Kidney (tissue), 14 donors: Measurements from ENCODE around the gene MBNL1. TPM values are rescaled to one million over a fixed set of nuclear protein-coding genes. Genes with fewer than 3 reads are reported as not detected.
A peak's percentile ranks its signal among the peaks of the same experiment; 100 is the strongest.

Experiments used
- DNase-seq, 5 donors: peaks; one replicate each; pipeline ENCODE4 v3.0.0-alpha.2; 2013 to 2020
- FAIRE-seq: peaks from 2 replicates; lab custom pipeline; 2012; peaks lifted over from hg19 to GRCh38; lab: Jason Lieb, UNC
- H3K27ac ChIP-seq, 2 donors: one replicate each; pipeline ENCODE4 v1.7.0; 2013; ENCODE audit warnings: low read depth in 2 of 2, low read length in 2 of 2, inconsistent platforms in 1 of 2
- H3K27me3 ChIP-seq: one replicate; pipeline ENCODE4 v1.7.1; 2013; ENCODE audit warnings: low read length, inconsistent platforms; ENCODE audit not compliant: control insufficient read depth, insufficient read depth
- H3K36me3 ChIP-seq, 3 donors: one replicate each; pipeline versions ENCODE4 v1.7.0 to v1.7.1; 2013; ENCODE audit warnings: low read length in 3 of 3, control low read depth in 1 of 3, inconsistent platforms in 1 of 3; ENCODE audit not compliant: insufficient read depth in 3 of 3, control insufficient read depth in 2 of 3
- H3K4me1 ChIP-seq, 3 donors: one replicate each; pipeline versions ENCODE4 v1.7.0 to v1.7.1; 2013; ENCODE audit warnings: low read length in 3 of 3, inconsistent platforms in 1 of 3, low read depth in 1 of 3; ENCODE audit not compliant: control insufficient read depth in 2 of 3, insufficient read depth in 2 of 3
- H3K4me3 ChIP-seq, 3 donors: one replicate each; pipeline versions ENCODE4 v1.7.0 to v1.8.1; 2013; ENCODE audit warnings: low read length in 3 of 3, control low read depth in 1 of 3, inconsistent platforms in 1 of 3
- H3K9ac ChIP-seq, 3 donors: one replicate each; pipeline versions ENCODE4 v1.7.0 to v1.7.1; 2013; ENCODE audit warnings: low read length in 3 of 3, control low read depth in 1 of 3, inconsistent platforms in 1 of 3
- H3K9me3 ChIP-seq, 3 donors: one replicate each; pipeline versions ENCODE4 v1.7.0 to v1.7.1; 2013; ENCODE audit warnings: low read length in 3 of 3, control low read depth in 1 of 3, inconsistent platforms in 1 of 3; ENCODE audit not compliant: control insufficient read depth in 2 of 3, insufficient read depth in 1 of 3
- intact Hi-C: fragments of 100-400 bp; cut with DNase I; formaldehyde crosslinking; loops from one replicate; pipeline ENCODE4 v1.11.1; 2022
- polyA plus RNA-seq: library from polyadenylated mRNA; stranded (reverse); fragments of 350-450 nt; fragmentation: Illumina TruSeq; extraction: RNeasy Lipid Tissue Mini Kit (QIAGEN cat#74804); gene quantifications from one replicate; pipeline ENCODE4 v1.2.3, GENCODE V29; 2014; ENCODE audit warnings: low read depth, low replicate concordance; ENCODE audit not compliant: insufficient read depth
- total RNA-seq: library from RNA; stranded (reverse); fragmentation: NEBNext Ultra II Directional; extraction: Animal tissue kit (Norgen Biotek cat#: 25700); gene quantifications from one replicate; pipeline ENCODE4 v1.2.1, GENCODE V29; 2021
- TF ChIP-seq, protein P1 (sequence below): IDR thresholded peaks from 3 replicates; pipeline ENCODE4 v1.5.1; 2012; ENCODE audit warnings: mild to moderate bottlenecking, moderate library complexity, borderline replicate concordance; ENCODE audit not compliant: insufficient read depth; ENCODE audit errors: extremely low read depth
- donor health status: control.
- donor health status: control.
- donor health status: control.
- donor health status: control.
- donor health status: control.
- donor health status: DM: yes; HTN: yes; CAD: no.
- donor health status: Normal renal cell carcinoma (clear cell type).

MBNL1 gene
- total and polyA plus RNA-seq, 2 donors from 2014 or later = 22.0 to 167 TPM

DNA sequence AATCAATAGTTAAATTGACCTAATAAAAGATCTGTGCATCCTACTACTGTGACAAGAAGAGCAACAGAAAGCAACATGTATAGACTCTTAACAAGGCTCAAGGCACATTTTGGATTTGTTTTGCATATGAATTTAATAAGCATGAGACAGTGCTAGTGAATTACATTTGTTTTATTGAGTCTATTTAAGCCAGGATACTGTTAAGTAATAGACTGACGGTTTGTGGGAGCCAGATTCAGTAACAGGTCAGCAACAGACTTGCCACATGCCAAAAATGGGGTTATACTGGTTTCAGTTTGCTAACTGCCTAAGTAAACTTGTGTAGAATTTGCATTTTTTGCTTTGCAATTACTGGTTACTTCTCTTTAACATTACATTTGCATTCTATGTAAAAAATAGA, 54.0 kb downstream of the MBNL1 start:
- no peaks in the 10 kb centered on the region for H3K27me3 ChIP-seq
- H3K4me3 ChIP-seq = no peak overlapping the region
- DNase-seq (no peak), FAIRE-seq (no peak)
- H3K9me3 ChIP-seq = peaks cover 0 to 2% (median 0%) of the 10 kb centered on the region in 3 donors
- intact Hi-C loops = no loop called here
- H3K9ac ChIP-seq = no peak overlapping the region
- TF ChIP-seq, protein P1, sequence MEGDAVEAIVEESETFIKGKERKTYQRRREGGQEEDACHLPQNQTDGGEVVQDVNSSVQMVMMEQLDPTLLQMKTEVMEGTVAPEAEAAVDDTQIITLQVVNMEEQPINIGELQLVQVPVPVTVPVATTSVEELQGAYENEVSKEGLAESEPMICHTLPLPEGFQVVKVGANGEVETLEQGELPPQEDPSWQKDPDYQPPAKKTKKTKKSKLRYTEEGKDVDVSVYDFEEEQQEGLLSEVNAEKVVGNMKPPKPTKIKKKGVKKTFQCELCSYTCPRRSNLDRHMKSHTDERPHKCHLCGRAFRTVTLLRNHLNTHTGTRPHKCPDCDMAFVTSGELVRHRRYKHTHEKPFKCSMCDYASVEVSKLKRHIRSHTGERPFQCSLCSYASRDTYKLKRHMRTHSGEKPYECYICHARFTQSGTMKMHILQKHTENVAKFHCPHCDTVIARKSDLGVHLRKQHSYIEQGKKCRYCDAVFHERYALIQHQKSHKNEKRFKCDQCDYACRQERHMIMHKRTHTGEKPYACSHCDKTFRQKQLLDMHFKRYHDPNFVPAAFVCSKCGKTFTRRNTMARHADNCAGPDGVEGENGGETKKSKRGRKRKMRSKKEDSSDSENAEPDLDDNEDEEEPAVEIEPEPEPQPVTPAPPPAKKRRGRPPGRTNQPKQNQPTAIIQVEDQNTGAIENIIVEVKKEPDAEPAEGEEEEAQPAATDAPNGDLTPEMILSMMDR = no peak
- no peaks in the 10 kb centered on the region for H3K36me3 ChIP-seq
- no peak overlapping the region for H3K27ac ChIP-seq
- peaks cover 0 to 18% (median 2%) of the 10 kb centered on the region in 3 donors for H3K4me1 ChIP-seq

DNA sequence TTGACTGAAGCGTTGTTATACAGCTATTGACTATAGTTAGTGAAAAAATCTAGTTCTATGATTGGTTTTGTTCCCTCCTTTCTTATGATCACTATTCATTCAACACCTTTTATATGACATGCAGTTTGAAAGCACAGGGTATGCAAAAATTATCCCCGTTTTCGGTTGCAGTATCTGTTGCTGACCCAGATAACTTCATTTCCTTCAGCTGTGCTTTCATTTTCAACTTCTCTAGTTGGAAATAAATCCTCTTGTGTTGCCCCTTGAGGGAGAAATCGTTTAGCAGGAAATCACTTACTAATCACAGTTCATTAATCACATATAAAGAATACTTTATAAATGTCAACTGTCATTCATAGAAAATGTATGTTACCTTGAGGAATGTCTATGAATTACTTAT, 55.1 kb downstream of the MBNL1 start:
- Histone ChIP-seq H3K36me3 (no peaks in the 10 kb centered on the region), H3K9ac (no peak overlapping the region), H3K9me3 (peaks cover 0 to 2% (median 0%) of the 10 kb centered on the region in 3 donors), H3K27ac (peak overlapping the region in 1 of 2 donors; percentile 5), H3K4me3 (no peak overlapping the region), H3K27me3 (no peaks in the 10 kb centered on the region), H3K4me1 (peaks cover 0 to 15% (median 2%) of the 10 kb centered on the region in 3 donors)
- no peak for FAIRE-seq
- TF ChIP-seq, protein P1 = no peak
- intact Hi-C loops = no loop called here
- DNase-seq = no peak

DNA sequence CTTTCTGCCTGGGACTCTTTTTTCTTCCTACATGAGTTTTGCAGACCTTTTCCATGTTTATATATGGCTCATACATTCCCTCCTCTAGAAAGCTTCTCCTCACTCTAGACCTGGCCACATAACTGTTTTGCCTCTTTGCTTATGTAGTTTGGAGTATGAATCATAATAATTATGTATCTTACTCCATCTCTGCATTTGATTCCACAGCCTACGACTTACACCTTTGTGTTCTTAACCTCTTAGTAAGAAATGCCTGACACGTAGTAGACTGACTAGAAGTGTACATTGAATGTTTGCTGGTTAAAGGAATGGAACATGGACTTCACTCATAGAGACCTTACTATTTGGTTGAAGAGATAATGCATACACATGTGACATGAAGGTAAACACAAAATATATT, 56.4 kb downstream of the MBNL1 start:
- no peak for DNase-seq
- Histone ChIP-seq H3K4me1 (peaks cover 0 to 14% (median 2%) of the 10 kb centered on the region in 3 donors), H3K36me3 (no peaks in the 10 kb centered on the region), H3K4me3 (no peak overlapping the region), H3K9ac (no peak overlapping the region), H3K9me3 (peaks cover 0 to 2% (median 0%) of the 10 kb centered on the region in 3 donors), H3K27ac (no peak overlapping the region), H3K27me3 (no peaks in the 10 kb centered on the region)
- TF ChIP-seq, protein P1 = no peak
- intact Hi-C loops = no loop called here
- FAIRE-seq = no peak

DNA sequence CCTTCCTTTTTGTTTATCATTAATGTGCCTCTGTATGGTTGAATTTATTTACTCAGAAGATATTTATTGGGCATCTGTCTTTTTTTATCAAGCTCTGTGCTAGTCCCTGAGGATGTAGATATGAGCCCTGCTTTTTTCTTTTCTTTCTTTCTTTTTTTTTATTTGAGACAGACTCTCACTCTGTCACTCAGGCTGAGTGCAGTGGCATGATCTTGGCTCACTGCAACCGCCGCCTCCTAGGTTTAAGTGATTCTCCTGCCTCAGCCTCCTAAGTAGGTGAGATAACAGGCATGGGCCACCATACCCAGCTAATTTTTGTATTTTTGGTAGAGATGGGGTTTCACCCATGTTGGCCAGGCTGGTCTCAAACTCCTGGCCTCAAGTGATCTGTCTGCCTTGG, 58.5 kb downstream of the MBNL1 start:
- TF ChIP-seq, protein P1 = no peak
- H3K4me1 ChIP-seq = peaks cover 0 to 5% (median 4%) of the 10 kb centered on the region in 3 donors
- H3K9ac ChIP-seq = no peak overlapping the region
- FAIRE-seq (no peak), DNase-seq (no peak)
- H3K4me3 ChIP-seq = no peak overlapping the region
- no peaks in the 10 kb centered on the region for H3K27me3 ChIP-seq
- H3K36me3 ChIP-seq = no peaks in the 10 kb centered on the region
- intact Hi-C loops = no loop called here
- peaks cover 0 to 2% (median 0%) of the 10 kb centered on the region in 3 donors for H3K9me3 ChIP-seq
- H3K27ac ChIP-seq = no peak overlapping the region
